Left hindlimb (tissue), 1 donor: ENCODE data around the gene CTH.
"Not testable (repeated sequence)": the region's sequence is repeated elsewhere in the genome, so short reads cannot be mapped to it uniquely, and the experiment has no call there.

ENCODE experiments used
- DNase-seq: peaks from one replicate; pipeline ENCODE4 v3.0.0-alpha.2; 2018

The CTH gene

DNA sequence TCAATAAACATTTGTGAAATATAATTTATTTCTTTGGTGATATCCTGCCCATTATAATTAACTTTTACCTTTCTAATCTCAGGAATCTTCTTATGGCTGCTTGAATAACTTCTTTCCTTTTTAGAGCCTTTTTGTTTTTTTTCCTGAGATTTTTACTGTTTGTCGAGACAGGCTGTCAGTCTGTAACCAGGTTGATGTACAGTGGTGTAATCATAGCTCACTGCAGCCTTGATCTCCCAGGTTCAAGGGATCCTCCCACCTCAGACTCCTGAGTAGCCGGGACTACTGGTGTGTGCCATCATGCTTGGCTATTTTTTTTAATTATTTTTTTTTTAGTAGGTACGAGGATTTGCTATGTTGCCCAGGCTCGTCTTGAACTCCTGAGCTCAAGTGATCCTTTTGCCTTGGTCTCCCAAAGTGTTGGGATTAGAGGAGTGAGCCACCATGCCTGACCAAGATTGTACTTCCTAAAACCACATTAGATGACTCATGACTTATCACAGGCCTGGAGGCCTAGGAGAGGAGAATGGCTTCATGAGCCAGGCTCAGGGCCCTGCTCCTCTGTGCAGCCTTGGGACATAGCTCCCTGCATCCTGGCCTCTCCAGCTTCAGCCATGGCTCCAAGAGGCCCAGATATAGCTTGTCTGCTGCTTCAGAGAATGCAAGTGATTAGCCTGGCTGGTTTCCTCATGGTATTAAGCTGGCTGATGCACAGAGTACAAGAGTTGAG lies 48.6 kb downstream of the CTH start:
- no peak for DNase-seq

GRCh38 chr1:70460740-70461713 lies 50.0 kb downstream of the CTH start:
- not testable (repeated sequence) for DNase-seq

GRCh38 chr1:70462611-70463010 lies 51.5 kb downstream of the CTH start:
- no peak for DNase-seq

- no peak for DNase-seq
Observed at GRCh38 chr1:70465911-70466310, 54.8 kb downstream of the CTH start.

DNA sequence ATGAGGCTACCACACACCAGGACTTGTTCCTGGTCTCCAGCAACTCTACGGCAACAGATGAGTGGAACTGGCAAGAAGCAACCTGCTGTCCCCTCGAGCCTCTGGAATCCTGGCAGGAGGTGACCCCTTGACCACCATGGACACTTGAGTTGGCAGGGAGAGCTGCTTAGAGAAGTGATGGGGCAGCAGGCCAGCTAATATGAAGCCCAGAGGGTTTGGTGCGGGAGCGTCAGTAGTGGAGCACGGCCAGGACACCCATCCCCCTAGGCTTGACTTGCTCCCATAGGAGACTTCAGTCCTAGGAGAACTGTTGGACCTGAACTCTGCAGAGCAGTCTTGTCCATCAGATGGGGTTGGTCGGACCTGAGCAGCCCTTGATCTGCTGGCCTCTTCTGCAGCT lies 56.5 kb downstream of the CTH start:
- DNase-seq: no peak

- DNase-seq: no peak
Observed at GRCh38 chr1:70468180-70468579, 57.1 kb downstream of the CTH start.

DNA sequence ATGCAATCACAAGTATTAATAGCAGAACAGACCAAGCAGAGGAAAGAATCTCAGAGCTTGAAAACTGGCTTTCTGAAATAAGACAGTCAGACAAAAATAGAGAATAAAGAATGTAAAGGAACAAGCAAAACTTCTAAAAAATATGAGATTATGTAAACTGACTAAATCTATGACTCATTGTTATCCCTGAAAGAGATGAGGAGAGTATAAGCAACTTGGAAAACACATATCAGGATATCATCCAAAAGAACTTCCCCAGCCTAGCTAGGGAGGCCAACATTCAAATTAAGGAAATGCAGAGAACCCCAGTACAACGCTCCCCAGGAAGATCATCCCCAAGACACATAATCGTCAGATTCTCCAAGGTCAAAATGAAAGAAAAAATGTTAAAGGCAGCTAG lies 58.1 kb downstream of the CTH start:
- not testable (repeated sequence) for DNase-seq

- DNase-seq: no peak
Observed at GRCh38 chr1:70475023-70475422, 64.0 kb downstream of the CTH start.

DNA sequence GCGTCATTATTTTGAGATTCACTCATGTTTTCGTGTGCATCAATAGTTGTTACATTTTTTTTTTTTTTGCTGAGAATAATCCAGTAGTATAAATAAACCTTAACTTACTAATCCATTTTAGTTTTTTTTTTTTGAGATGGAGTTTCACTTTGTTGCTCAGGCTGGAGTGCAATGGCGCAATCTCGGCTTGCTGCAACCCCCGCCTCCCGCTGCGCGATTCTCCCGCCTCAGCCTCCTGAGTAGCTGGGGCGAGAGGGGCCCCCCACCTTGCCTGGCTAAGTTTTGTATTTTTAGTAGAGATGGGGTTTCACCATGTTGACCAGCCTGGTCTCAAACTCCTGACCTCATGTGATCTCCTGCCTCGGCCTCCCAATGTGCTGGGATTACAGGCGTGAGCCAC lies 66.0 kb downstream of the CTH start:
- DNase-seq: no peak

DNA sequence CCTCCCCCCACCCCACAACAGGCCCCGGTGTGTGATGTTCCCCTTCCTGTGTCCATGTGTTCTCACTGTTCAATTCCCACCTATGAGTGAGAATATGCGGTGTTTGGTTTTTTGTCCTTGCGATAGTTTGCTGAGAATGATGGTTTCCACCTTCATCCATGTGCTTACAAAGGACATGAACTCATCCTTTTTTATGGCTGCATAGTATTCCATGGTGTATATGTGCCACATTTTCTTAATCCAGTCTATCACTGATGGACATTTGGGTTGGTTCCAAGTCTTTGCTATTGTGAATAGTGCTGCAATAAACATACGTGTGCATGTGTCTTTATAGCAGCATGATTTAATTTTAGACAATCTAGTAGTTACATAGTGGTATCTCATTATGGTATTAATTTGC lies 66.8 kb downstream of the CTH start:
- not testable (repeated sequence) for DNase-seq

DNA sequence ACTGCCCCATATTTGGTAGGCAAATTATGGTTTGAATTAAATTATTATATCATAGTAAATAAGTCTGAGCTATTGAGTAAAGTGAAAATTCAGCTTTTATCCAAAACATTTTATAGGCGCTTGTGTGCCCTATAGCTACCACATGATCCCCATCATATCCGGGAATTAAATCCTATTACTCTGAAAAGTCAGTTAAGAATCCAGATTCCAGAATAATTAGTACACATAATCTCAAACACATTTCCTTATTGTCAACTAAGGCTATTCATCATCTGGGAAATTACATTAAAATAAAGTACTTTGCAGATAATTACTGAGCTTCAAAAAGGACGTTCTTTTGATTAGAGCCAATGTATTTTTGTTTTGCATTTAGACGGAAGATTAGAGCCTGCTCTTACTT lies 72.3 kb downstream of the CTH start:
- DNase-seq: no peak

- DNase-seq: no peak
Observed at GRCh38 chr1:70485624-70486023, 74.6 kb downstream of the CTH start.

DNA sequence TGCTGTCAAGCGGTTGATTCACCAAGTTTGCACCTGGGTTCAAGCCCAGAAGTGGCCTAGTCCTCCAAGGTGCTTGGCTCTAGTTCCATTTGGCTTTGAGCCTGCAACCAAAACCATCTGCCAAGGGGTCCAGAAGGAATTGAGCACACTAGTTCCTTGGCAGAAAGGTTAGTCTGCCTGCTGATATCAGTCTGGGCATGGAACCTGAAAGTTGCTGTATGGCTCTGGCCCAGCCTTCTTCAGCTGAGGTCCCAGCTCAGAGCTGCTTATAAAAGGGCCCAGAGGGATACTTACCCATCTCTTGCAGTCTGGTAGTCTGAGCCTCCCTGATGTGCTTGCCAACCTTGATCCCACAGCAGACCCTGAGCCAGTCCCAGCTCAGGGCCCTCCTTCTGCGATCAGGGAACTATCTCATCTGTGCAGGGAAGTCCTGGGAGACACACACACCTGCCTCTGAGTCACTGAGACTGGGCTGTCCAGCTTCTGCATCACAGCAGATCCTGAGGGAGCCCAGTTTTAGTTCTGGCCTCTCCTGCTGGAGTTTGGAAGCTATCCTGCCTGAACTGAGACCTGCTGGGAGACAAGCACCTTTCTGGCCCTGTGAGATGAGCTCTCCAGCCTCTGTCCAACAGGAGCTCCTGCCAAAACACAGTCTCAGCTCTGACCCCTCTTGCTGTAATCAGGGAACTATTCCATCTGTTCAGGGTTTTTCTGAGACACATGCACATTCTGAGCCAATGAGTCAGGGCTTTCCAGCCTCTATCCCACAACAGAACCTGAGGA lies 75.8 kb downstream of the CTH start:
- peak; percentile 76 for DNase-seq

DNA sequence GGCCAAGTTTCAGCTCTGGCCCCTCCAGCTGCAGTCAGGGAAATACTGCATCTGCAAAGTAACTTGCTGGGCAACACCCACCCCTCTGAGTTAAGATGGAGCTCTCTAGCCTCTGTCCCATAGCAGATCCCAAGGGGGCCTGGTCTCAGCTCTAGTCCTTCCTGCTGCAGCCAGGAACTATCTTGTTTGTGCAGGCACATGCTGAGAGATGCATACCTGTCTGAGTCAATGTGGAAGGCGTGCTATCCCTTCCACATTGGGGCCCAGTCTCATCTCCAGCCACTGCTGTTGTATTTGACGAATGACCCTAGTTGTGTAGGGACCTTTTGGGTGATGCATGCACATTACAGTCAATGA lies 76.4 kb downstream of the CTH start:
- no peak for DNase-seq

GRCh38 chr1:70487910-70488665 lies 77.0 kb downstream of the CTH start:
- no peak for DNase-seq
